ENCODE measurements around the gene FOXC1. TPM values are rescaled to one million over a fixed set of nuclear protein-coding genes. Genes with fewer than 3 reads are reported as not detected.

FOXC1 gene
- total and polyA plus RNA-seq, 9 of the 15 experiments (the other 6 are each of a cell fraction or from before 2014, with no cell fraction given) = not detected

- ChIA-PET POLR2A (interaction anchor here (0.6 kb wide), 1 partner anchor 9 kb away, joined by 4 read pairs; no protein-coding TSS in a partner anchor), CTCF (ENCODE audit: low intra/inter-chr PET ratio) (interaction anchor here (0.5 kb wide), 1 partner anchor 199 kb away, joined by 3 read pairs; no protein-coding TSS in a partner anchor)
- Histone ChIP-seq H3K4me2 (ENCODE audit: insufficient read depth, low read length) (no peak overlapping the region), H3K4me1 (replicated peaks in 1 of 2; ENCODE audit: control insufficient read depth in 2 of 2, insufficient read depth in 2 of 2, low read length in 2 of 2) (peaks cover 0 to 18% of the 10 kb centered on the region in 2 experiments; a peak in 1 of 5 replicates), H3K79me2 (ENCODE audit: control insufficient read depth, insufficient read depth, low read length) (no peaks in the 10 kb centered on the region), H3K4me3 (no peak overlapping the region), H3K27ac (ENCODE audit: extremely low read depth, low read depth, low read length) (no peak overlapping the region), H3K9me3 (replicated peaks; ENCODE audit: control insufficient read depth, insufficient read depth, low read depth, low read length) (no peaks in the 10 kb centered on the region), H2AFZ (ENCODE audit: low read depth, low read length) (no peak overlapping the region), H3K36me3 (ENCODE audit: control insufficient read depth, insufficient read depth, low read length) (no peaks in the 10 kb centered on the region), H3K27me3 (ENCODE audit: control insufficient read depth in 2 of 2, insufficient read depth in 2 of 2, low read length in 2 of 2) (peaks cover 59 to 83% of the 10 kb centered on the region in 2 experiments), H3K9me1 (ENCODE audit: control insufficient read depth, insufficient read depth, low read length) (no peaks in the 10 kb centered on the region), H3K9ac (ENCODE audit: insufficient read depth in 1 of 2, low read depth in 2 of 2, low read length in 2 of 2) (no peak overlapping the region), H4K20me1 (replicated peaks; ENCODE audit: control insufficient read depth, insufficient read depth, low read length) (peaks cover 24% of the 10 kb centered on the region)
- intact Hi-C loops (cut with micrococcal nuclease) = no loop called here
- no TSS peak for BruUV-seq (replicated peaks)
- WGBS (ENCODE audit: insufficient coverage, low coverage, missing lambda C conversion rate) = under 1% methylated on average over 15 of the region's 15 CpGs
- TF ChIP-seq CBFB (CRISPR knock-in tag; IDR thresholded peaks at IDR 0.05) = no peak
- TF ChIP-seq ATF1 (CRISPR knock-in tag; IDR thresholded peaks at IDR 0.05) = no peak
- TF ChIP-seq ATF1 (tag; IDR thresholded peaks at IDR 0.05) = no peak
- no peak for TF ChIP-seq ZNF280B (CRISPR knock-in tag; IDR thresholded peaks at IDR 0.05)
- no peak for TF ChIP-seq NFIX (CRISPR knock-in tag; IDR thresholded peaks at IDR 0.05; ENCODE audit: low read depth)
- in situ Hi-C loops (cut with MboI) = loop anchor here (10.0 kb wide), 2 partner anchors 584 to 854 kb away; no protein-coding TSS in a partner anchor
- no peak for FAIRE-seq
- no peak for DNase-seq (ENCODE audit: extremely low read depth in 1 of 4, low spot score in 3 of 4)
- no peak for ATAC-seq
These were observed 9.0 kb upstream of the FOXC1 start for GRCh38 chr6:1600764-1601157.

Data from K562 (cell line).